WTC11 (cell line): ENCODE results near the gene DNAH5. TPM values are rescaled to one million over a fixed set of nuclear protein-coding genes. Genes with fewer than 3 reads are reported as not detected.

Experiments used
- ATAC-seq: fragments of 200-7000 bp; cut with Tn5 transposase; 2 replicates; pipeline ENCODE4 v1.10.0; 2021; ENCODE audit warnings: mild to moderate bottlenecking, moderate library complexity
- CTCF ChIA-PET: fragments of 300-600 bp; sonication (Branson Sonifier 250); formaldehyde crosslinking; loops from one replicate; lab custom pipeline; 2021; ENCODE audit warnings: antibody characterized with exemption; lab: Charles Lee
- POLR2A ChIA-PET: fragments of 350-600 bp; sonication (Branson Sonifier 250); formaldehyde crosslinking; loops from one replicate; lab custom pipeline; 2021; ENCODE audit warnings: antibody characterized with exemption; lab: Charles Lee
- DNase-seq: peaks from one replicate; pipeline ENCODE4 v3.0.0; 2021; ENCODE audit warnings: low spot score
- H3K27ac Mint-ChIP-seq: 2 replicates; pipeline ENCODE4 v1.8.0; 2021; ENCODE audit warnings: mixed read lengths
- H3K27me3 Mint-ChIP-seq: 2 replicates; pipeline ENCODE4 v1.8.0; 2021; ENCODE audit warnings: low read depth, mild to moderate bottlenecking, moderate library complexity, mixed read lengths
- H3K36me3 Mint-ChIP-seq: 2 replicates; pipeline ENCODE4 v1.8.0; 2021; ENCODE audit warnings: mixed read lengths
- H3K4me1 Mint-ChIP-seq: 2 replicates; pipeline ENCODE4 v1.8.0; 2022; ENCODE audit warnings: mixed read lengths
- H3K4me3 Mint-ChIP-seq: 2 replicates; pipeline ENCODE4 v1.8.0; 2021; ENCODE audit warnings: mild to moderate bottlenecking, moderate library complexity, mixed read lengths
- H3K9me3 Mint-ChIP-seq: 2 replicates; pipeline ENCODE4 v1.8.0; 2021; ENCODE audit warnings: mixed read lengths
- CBFB ChIP-seq: sonication (generic); formaldehyde crosslinking; IDR thresholded peaks from 2 replicates; pipeline ENCODE4 v1.8.1; 2022; ENCODE audit warnings: mild to moderate bottlenecking, low read depth, missing genetic modification reagents
- FOXJ3 ChIP-seq: sonication (generic); formaldehyde crosslinking; IDR thresholded peaks from 2 replicates; pipeline ENCODE4 v1.9.0; 2021; ENCODE audit warnings: missing genetic modification reagents, mild to moderate bottlenecking, borderline replicate concordance
- KAT7 ChIP-seq: sonication (generic); formaldehyde crosslinking; IDR thresholded peaks from 2 replicates; pipeline ENCODE4 v1.8.1; 2023; ENCODE audit warnings: missing genetic modification reagents, mild to moderate bottlenecking, borderline replicate concordance
- NR2C2 ChIP-seq: sonication (generic); formaldehyde crosslinking; IDR thresholded peaks from 2 replicates; pipeline ENCODE4 v1.8.0; 2022; ENCODE audit warnings: mild to moderate bottlenecking, missing genetic modification reagents
- RELA ChIP-seq: sonication (generic); formaldehyde crosslinking; IDR thresholded peaks from 2 replicates; pipeline ENCODE4 v1.8.1; 2022; ENCODE audit warnings: missing genetic modification reagents, mild to moderate bottlenecking, borderline replicate concordance
- ZNF219 ChIP-seq: sonication (generic); formaldehyde crosslinking; IDR thresholded peaks from 2 replicates; pipeline ENCODE4 v1.8.0; 2023; ENCODE audit warnings: missing genetic modification reagents, mild to moderate bottlenecking, borderline replicate concordance
- ZNF317 ChIP-seq: sonication (generic); formaldehyde crosslinking; IDR thresholded peaks from 2 replicates; pipeline ENCODE4 v1.8.1; 2023; ENCODE audit warnings: low read depth, mild to moderate bottlenecking, moderate library complexity, missing genetic modification reagents, borderline replicate concordance
- ZNF416 ChIP-seq: fragments of 250-450 bp; sonication (Bioruptor Pico); IDR thresholded peaks from 2 replicates; pipeline ENCODE4 v1.9.0; 2021; ENCODE audit warnings: mild to moderate bottlenecking, inconsistent platforms
- ZNF671 ChIP-seq: fragments of 250-450 bp; sonication (Bioruptor Pico); IDR thresholded peaks from 2 replicates; pipeline ENCODE4 v1.8.0; 2021; ENCODE audit warnings: mild to moderate bottlenecking
- total RNA-seq: library from RNA; stranded (reverse); gene quantifications from 3 replicates; pipeline ENCODE4 v1.2.3, GENCODE V29; 2021
- TF ChIP-seq, protein P1 (sequence below): sonication (generic); formaldehyde crosslinking; IDR thresholded peaks from 2 replicates; pipeline ENCODE4 v1.8.1; 2023; ENCODE audit warnings: mild to moderate bottlenecking, missing genetic modification reagents, borderline replicate concordance
- TF ChIP-seq, protein P2 (sequence below): sonication (generic); formaldehyde crosslinking; IDR thresholded peaks from 2 replicates; pipeline ENCODE4 v1.8.1; 2022; ENCODE audit warnings: mild to moderate bottlenecking, moderate library complexity, missing genetic modification reagents
- TF ChIP-seq, protein P3 (sequence below): sonication (generic); formaldehyde crosslinking; IDR thresholded peaks from 2 replicates; pipeline ENCODE4 v1.8.0; 2022; ENCODE audit warnings: mild to moderate bottlenecking, missing genetic modification reagents
- TF ChIP-seq, protein P4 (sequence below): fragments of 250-450 bp; sonication (Bioruptor Pico); IDR thresholded peaks from 2 replicates; pipeline ENCODE4 v1.9.0; 2021; ENCODE audit warnings: mild to moderate bottlenecking
- TF ChIP-seq, protein P5 (sequence below): sonication (generic); formaldehyde crosslinking; IDR thresholded peaks from 2 replicates; pipeline ENCODE4 v1.8.0; 2023; ENCODE audit warnings: missing genetic modification reagents, mild to moderate bottlenecking, borderline replicate concordance
- TF ChIP-seq, protein P6 (sequence below): fragments of 200-600 bp; IDR thresholded peaks from 2 replicates; pipeline ENCODE4 v1.8.0; 2022; ENCODE audit warnings: antibody characterized with exemption
- TF ChIP-seq, protein P7 (sequence below): sonication (generic); formaldehyde crosslinking; IDR thresholded peaks from 2 replicates; pipeline ENCODE4 v1.8.0; 2022; ENCODE audit warnings: missing genetic modification reagents
- TF ChIP-seq, protein P8 (sequence below): sonication (generic); formaldehyde crosslinking; IDR thresholded peaks from 2 replicates; pipeline ENCODE4 v1.8.1; 2022; ENCODE audit warnings: low read depth, missing genetic modification reagents, borderline replicate concordance

DNAH5 gene
- total RNA-seq, 1 experiment from 2014 or later: 0.35 TPM

DNA sequence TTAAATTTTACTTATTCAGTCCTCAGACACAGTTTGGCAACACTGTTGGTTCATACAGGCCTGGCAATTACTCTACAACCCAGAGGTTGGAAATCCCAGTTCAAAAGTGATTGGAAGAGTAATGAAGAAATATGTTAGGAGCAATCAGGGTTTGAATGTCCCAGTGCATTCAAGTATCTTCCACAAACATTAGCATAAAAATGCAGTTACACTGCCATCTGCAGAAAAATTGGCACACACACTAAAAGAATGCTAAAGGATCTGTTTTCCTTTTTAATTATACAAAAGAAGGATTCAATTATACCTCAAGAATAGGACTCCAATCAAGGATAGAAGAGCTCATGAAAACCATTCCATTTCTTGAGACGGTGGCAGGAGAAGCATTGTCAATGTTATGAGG is 130.2 kb downstream of the DNAH5 start (continued):
- TF ChIP-seq, protein P1, sequence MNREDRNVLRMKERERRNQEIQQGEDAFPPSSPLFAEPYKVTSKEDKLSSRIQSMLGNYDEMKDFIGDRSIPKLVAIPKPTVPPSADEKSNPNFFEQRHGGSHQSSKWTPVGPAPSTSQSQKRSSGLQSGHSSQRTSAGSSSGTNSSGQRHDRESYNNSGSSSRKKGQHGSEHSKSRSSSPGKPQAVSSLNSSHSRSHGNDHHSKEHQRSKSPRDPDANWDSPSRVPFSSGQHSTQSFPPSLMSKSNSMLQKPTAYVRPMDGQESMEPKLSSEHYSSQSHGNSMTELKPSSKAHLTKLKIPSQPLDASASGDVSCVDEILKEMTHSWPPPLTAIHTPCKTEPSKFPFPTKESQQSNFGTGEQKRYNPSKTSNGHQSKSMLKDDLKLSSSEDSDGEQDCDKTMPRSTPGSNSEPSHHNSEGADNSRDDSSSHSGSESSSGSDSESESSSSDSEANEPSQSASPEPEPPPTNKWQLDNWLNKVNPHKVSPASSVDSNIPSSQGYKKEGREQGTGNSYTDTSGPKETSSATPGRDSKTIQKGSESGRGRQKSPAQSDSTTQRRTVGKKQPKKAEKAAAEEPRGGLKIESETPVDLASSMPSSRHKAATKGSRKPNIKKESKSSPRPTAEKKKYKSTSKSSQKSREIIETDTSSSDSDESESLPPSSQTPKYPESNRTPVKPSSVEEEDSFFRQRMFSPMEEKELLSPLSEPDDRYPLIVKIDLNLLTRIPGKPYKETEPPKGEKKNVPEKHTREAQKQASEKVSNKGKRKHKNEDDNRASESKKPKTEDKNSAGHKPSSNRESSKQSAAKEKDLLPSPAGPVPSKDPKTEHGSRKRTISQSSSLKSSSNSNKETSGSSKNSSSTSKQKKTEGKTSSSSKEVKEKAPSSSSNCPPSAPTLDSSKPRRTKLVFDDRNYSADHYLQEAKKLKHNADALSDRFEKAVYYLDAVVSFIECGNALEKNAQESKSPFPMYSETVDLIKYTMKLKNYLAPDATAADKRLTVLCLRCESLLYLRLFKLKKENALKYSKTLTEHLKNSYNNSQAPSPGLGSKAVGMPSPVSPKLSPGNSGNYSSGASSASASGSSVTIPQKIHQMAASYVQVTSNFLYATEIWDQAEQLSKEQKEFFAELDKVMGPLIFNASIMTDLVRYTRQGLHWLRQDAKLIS: no peak

DNA sequence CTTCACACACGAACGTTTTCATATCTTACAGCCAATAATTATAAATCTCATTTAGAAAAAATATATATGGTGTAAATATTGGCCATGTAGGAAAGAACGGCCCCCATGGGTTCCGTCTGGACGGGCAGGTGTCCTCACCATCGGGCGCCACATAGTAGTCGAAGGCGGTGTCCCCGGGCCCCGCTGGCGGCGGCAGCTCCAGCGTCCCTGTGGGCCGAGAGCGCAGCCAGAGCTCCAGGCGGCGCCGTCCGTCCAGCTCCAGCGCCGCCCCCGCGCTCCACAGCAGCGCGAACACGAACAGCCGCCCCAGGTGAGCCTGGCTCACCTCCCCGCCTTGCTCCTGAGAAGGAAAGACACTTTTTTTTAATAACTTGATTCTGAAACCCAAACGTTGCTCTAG is 134.6 kb downstream of the DNAH5 start:
- POLR2A ChIA-PET: no interaction called here
- H3K27ac Mint-ChIP-seq: no peak overlapping the region
- H3K4me3 Mint-ChIP-seq: no peak overlapping the region
- ATAC-seq: no peak
- H3K27me3 Mint-ChIP-seq: no peaks in the 10 kb centered on the region
- TF ChIP-seq, protein P2, sequence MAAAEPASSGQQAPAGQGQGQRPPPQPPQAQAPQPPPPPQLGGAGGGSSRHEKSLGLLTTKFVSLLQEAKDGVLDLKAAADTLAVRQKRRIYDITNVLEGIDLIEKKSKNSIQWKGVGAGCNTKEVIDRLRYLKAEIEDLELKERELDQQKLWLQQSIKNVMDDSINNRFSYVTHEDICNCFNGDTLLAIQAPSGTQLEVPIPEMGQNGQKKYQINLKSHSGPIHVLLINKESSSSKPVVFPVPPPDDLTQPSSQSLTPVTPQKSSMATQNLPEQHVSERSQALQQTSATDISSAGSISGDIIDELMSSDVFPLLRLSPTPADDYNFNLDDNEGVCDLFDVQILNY (CRISPR knock-in tag): no peak
- TF ChIP-seq, protein P3, sequence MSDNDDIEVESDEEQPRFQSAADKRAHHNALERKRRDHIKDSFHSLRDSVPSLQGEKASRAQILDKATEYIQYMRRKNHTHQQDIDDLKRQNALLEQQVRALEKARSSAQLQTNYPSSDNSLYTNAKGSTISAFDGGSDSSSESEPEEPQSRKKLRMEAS (CRISPR knock-in tag): no peak
- TF ChIP-seq, protein P4, sequence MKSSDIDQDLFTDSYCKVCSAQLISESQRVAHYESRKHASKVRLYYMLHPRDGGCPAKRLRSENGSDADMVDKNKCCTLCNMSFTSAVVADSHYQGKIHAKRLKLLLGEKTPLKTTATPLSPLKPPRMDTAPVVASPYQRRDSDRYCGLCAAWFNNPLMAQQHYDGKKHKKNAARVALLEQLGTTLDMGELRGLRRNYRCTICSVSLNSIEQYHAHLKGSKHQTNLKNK (CRISPR knock-in tag): no peak
- TF ChIP-seq ZNF416 (CRISPR knock-in tag): no peak
- TF ChIP-seq, protein P5, sequence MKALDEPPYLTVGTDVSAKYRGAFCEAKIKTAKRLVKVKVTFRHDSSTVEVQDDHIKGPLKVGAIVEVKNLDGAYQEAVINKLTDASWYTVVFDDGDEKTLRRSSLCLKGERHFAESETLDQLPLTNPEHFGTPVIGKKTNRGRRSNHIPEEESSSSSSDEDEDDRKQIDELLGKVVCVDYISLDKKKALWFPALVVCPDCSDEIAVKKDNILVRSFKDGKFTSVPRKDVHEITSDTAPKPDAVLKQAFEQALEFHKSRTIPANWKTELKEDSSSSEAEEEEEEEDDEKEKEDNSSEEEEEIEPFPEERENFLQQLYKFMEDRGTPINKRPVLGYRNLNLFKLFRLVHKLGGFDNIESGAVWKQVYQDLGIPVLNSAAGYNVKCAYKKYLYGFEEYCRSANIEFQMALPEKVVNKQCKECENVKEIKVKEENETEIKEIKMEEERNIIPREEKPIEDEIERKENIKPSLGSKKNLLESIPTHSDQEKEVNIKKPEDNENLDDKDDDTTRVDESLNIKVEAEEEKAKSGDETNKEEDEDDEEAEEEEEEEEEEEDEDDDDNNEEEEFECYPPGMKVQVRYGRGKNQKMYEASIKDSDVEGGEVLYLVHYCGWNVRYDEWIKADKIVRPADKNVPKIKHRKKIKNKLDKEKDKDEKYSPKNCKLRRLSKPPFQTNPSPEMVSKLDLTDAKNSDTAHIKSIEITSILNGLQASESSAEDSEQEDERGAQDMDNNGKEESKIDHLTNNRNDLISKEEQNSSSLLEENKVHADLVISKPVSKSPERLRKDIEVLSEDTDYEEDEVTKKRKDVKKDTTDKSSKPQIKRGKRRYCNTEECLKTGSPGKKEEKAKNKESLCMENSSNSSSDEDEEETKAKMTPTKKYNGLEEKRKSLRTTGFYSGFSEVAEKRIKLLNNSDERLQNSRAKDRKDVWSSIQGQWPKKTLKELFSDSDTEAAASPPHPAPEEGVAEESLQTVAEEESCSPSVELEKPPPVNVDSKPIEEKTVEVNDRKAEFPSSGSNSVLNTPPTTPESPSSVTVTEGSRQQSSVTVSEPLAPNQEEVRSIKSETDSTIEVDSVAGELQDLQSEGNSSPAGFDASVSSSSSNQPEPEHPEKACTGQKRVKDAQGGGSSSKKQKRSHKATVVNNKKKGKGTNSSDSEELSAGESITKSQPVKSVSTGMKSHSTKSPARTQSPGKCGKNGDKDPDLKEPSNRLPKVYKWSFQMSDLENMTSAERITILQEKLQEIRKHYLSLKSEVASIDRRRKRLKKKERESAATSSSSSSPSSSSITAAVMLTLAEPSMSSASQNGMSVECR (CRISPR knock-in tag): no peak
- TF ChIP-seq ZNF317 (CRISPR knock-in tag): no peak
- TF ChIP-seq FOXJ3 (CRISPR knock-in tag): no peak
- TF ChIP-seq KAT7 (CRISPR knock-in tag): no peak
- TF ChIP-seq NR2C2 (CRISPR knock-in tag): no peak
- TF ChIP-seq, protein P6, sequence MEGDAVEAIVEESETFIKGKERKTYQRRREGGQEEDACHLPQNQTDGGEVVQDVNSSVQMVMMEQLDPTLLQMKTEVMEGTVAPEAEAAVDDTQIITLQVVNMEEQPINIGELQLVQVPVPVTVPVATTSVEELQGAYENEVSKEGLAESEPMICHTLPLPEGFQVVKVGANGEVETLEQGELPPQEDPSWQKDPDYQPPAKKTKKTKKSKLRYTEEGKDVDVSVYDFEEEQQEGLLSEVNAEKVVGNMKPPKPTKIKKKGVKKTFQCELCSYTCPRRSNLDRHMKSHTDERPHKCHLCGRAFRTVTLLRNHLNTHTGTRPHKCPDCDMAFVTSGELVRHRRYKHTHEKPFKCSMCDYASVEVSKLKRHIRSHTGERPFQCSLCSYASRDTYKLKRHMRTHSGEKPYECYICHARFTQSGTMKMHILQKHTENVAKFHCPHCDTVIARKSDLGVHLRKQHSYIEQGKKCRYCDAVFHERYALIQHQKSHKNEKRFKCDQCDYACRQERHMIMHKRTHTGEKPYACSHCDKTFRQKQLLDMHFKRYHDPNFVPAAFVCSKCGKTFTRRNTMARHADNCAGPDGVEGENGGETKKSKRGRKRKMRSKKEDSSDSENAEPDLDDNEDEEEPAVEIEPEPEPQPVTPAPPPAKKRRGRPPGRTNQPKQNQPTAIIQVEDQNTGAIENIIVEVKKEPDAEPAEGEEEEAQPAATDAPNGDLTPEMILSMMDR: no peak
- TF ChIP-seq, protein P7, sequence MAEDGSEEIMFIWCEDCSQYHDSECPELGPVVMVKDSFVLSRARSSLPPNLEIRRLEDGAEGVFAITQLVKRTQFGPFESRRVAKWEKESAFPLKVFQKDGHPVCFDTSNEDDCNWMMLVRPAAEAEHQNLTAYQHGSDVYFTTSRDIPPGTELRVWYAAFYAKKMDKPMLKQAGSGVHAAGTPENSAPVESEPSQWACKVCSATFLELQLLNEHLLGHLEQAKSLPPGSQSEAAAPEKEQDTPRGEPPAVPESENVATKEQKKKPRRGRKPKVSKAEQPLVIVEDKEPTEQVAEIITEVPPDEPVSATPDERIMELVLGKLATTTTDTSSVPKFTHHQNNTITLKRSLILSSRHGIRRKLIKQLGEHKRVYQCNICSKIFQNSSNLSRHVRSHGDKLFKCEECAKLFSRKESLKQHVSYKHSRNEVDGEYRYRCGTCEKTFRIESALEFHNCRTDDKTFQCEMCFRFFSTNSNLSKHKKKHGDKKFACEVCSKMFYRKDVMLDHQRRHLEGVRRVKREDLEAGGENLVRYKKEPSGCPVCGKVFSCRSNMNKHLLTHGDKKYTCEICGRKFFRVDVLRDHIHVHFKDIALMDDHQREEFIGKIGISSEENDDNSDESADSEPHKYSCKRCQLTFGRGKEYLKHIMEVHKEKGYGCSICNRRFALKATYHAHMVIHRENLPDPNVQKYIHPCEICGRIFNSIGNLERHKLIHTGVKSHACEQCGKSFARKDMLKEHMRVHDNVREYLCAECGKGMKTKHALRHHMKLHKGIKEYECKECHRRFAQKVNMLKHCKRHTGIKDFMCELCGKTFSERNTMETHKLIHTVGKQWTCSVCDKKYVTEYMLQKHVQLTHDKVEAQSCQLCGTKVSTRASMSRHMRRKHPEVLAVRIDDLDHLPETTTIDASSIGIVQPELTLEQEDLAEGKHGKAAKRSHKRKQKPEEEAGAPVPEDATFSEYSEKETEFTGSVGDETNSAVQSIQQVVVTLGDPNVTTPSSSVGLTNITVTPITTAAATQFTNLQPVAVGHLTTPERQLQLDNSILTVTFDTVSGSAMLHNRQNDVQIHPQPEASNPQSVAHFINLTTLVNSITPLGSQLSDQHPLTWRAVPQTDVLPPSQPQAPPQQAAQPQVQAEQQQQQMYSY (CRISPR knock-in tag): no peak
- TF ChIP-seq CBFB (CRISPR knock-in tag): no peak
- TF ChIP-seq, protein P8, sequence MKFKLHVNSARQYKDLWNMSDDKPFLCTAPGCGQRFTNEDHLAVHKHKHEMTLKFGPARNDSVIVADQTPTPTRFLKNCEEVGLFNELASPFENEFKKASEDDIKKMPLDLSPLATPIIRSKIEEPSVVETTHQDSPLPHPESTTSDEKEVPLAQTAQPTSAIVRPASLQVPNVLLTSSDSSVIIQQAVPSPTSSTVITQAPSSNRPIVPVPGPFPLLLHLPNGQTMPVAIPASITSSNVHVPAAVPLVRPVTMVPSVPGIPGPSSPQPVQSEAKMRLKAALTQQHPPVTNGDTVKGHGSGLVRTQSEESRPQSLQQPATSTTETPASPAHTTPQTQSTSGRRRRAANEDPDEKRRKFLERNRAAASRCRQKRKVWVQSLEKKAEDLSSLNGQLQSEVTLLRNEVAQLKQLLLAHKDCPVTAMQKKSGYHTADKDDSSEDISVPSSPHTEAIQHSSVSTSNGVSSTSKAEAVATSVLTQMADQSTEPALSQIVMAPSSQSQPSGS (CRISPR knock-in tag): no peak
- no peak for TF ChIP-seq ZNF671 (CRISPR knock-in tag)
- TF ChIP-seq ZNF219 (CRISPR knock-in tag): no peak
- TF ChIP-seq RELA (CRISPR knock-in tag): no peak
- no peaks in the 10 kb centered on the region for H3K4me1 Mint-ChIP-seq
- CTCF ChIA-PET: no interaction called here
- peaks cover 21% of the 10 kb centered on the region for H3K9me3 Mint-ChIP-seq
- H3K36me3 Mint-ChIP-seq: no peaks in the 10 kb centered on the region
- no peak for DNase-seq
